Measurements from ENCODE around the gene NFRKB. TPM values are rescaled to one million over a fixed set of nuclear protein-coding genes. Genes with fewer than 3 reads are reported as not detected.

The NFRKB gene
- 27.2 and 28.9 TPM in 2 replicates for total RNA-seq

GRCh38 chr11:129895126-129896041 is at the start of gene NFRKB:
TSS of gene NFRKB (minus strand) at chr11:129895578. CDS start at chr11:129892849, 2,729 bp downstream.
- no peak for TF ChIP-seq CTCF (IDR thresholded peaks at IDR 0.05)
- peak; percentile 92 for DNase-seq
- POLR2A ChIA-PET: interaction anchor here (0.8 to 1.2 kb wide), 5 partner anchors 23 to 1021 kb away, joined by 3 to 8 read pairs (median 4); partner anchors contain the start of genes PRDM10 and SNX19
- peak within 1 kb of the TSS; percentile 70 for H3K27ac Mint-ChIP-seq
- peaks cover 19% of the 10 kb centered on the region for H3K4me1 Mint-ChIP-seq
- peak; percentile 97 for ATAC-seq (ENCODE audit: low read depth)
- no peaks in the 10 kb centered on the region for H3K27me3 Mint-ChIP-seq
- intact Hi-C loops (cut with micrococcal nuclease): loop anchor here (1.0 to 2.0 kb wide), 6 partner anchors 27 to 1021 kb away; partner anchors contain the start of genes APLP2 and SNX19
- H3K4me3 Mint-ChIP-seq: peak within 1 kb of the TSS; percentile 88
- peaks cover 35% of the 10 kb centered on the region for H3K36me3 Mint-ChIP-seq (ENCODE audit: low read depth)
- no peaks in the 10 kb centered on the region for H3K9me3 Mint-ChIP-seq
- CTCF ChIA-PET: no interaction called here

GRCh38 chr11:129944696-129945095 is 49.3 kb upstream of the NFRKB start:
- Mint-ChIP-seq H3K9me3 (no peaks in the 10 kb centered on the region), H3K27me3 (no peaks in the 10 kb centered on the region), H3K4me1 (peaks cover 8% of the 10 kb centered on the region), H3K36me3 (ENCODE audit: low read depth) (peaks cover 55% of the 10 kb centered on the region), H3K4me3 (no peak overlapping the region), H3K27ac (no peak overlapping the region)
- CTCF ChIA-PET: no interaction called here
- no peak for TF ChIP-seq CTCF (IDR thresholded peaks at IDR 0.05)
- POLR2A ChIA-PET: no interaction called here
- intact Hi-C loops (cut with micrococcal nuclease): no loop called here
- DNase-seq (no peak), ATAC-seq (ENCODE audit: low read depth) (no peak)

- Mint-ChIP-seq H3K27ac (no peak overlapping the region), H3K9me3 (no peaks in the 10 kb centered on the region), H3K27me3 (no peaks in the 10 kb centered on the region), H3K4me1 (peaks cover 8% of the 10 kb centered on the region), H3K36me3 (ENCODE audit: low read depth) (peaks cover 51% of the 10 kb centered on the region), H3K4me3 (no peak overlapping the region)
- TF ChIP-seq CTCF (IDR thresholded peaks at IDR 0.05): no peak
- intact Hi-C loops (cut with micrococcal nuclease): no loop called here
- POLR2A ChIA-PET: no interaction called here
- DNase-seq (no peak), ATAC-seq (ENCODE audit: low read depth) (no peak)
- CTCF ChIA-PET: no interaction called here
These were observed 47.7 kb upstream of the NFRKB start for GRCh38 chr11:129943036-129943435.

- CTCF ChIA-PET: interaction anchor here (1.2 kb wide), 1 partner anchor 193 kb away, joined by 4 read pairs; no protein-coding TSS in a partner anchor
These were observed 44.1 kb upstream of the NFRKB start for GRCh38 chr11:129939510-129939909.

More at GRCh38 chr11:129939510-129939909, 44.1 kb upstream of the NFRKB start:
- intact Hi-C loops (cut with micrococcal nuclease): no loop called here
- POLR2A ChIA-PET: no interaction called here
- no peak for ATAC-seq (ENCODE audit: low read depth)
- TF ChIP-seq CTCF (IDR thresholded peaks at IDR 0.05): no peak
- no peak for DNase-seq
- no peaks in the 10 kb centered on the region for H3K4me1 Mint-ChIP-seq
- no peaks in the 10 kb centered on the region for H3K27me3 Mint-ChIP-seq
- H3K36me3 Mint-ChIP-seq (ENCODE audit: low read depth): peaks cover 32% of the 10 kb centered on the region
- H3K4me3 Mint-ChIP-seq: no peak overlapping the region
- no peaks in the 10 kb centered on the region for H3K9me3 Mint-ChIP-seq
- no peak overlapping the region for H3K27ac Mint-ChIP-seq
